Measurements from ENCODE around the gene FGD5. TPM values are rescaled to one million over a fixed set of nuclear protein-coding genes. Genes with fewer than 3 reads are reported as not detected.

The FGD5 gene
- total RNA-seq, 1 experiment from 2014 or later, result not detected

- H3K27me3 ChIP-seq (replicated peaks; ENCODE audit: insufficient read depth, low read depth, low read length, poor library complexity), result no peaks in the 10 kb centered on the region
- H3K4me1 ChIP-seq (ENCODE audit: insufficient read depth, low read length, poor library complexity, severe bottlenecking), result no peaks in the 10 kb centered on the region
- H3K36me3 ChIP-seq (ENCODE audit: insufficient read depth, low read length, poor library complexity, severe bottlenecking), result no peaks in the 10 kb centered on the region
- no TSS peak for BruUV-seq (replicated peaks)
- ChIA-PET POLR2A (ENCODE audit: low non-redundant PET) (no interaction called here), CTCF (no interaction called here)
- no peak overlapping the region for H3K4me3 ChIP-seq (ENCODE audit: low read depth, low read length, poor library complexity, severe bottlenecking)
- TF ChIP-seq CTCF (conservative IDR thresholded peaks at IDR 0.05; ENCODE audit: low read depth, low read length), result no peak
- intact Hi-C loops (cut with micrococcal nuclease; ENCODE audit: unreplicated experiment), result loop anchor here (10.0 kb wide), 1 partner anchor 97 kb away; the partner anchor contains the start of gene C3orf20
- H3K9me3 ChIP-seq (ENCODE audit: low read depth, low read length, poor library complexity, severe bottlenecking), result no peaks in the 10 kb centered on the region
- H3K27ac ChIP-seq (ENCODE audit: low read depth, low read length, poor library complexity, severe bottlenecking), result no peak overlapping the region
- DNase-seq (ENCODE audit: low spot score), result no peak
Observed at GRCh38 chr3:14771593-14772497, 46.9 kb upstream of the FGD5 start.

GRCh38 chr3:14772533-14773138 is 46.1 kb upstream of the FGD5 start:
- Histone ChIP-seq H3K4me3 (ENCODE audit: low read depth, low read length, poor library complexity, severe bottlenecking) (no peak overlapping the region), H3K27ac (ENCODE audit: low read depth, low read length, poor library complexity, severe bottlenecking) (no peak overlapping the region), H3K36me3 (ENCODE audit: insufficient read depth, low read length, poor library complexity, severe bottlenecking) (no peaks in the 10 kb centered on the region), H3K4me1 (ENCODE audit: insufficient read depth, low read length, poor library complexity, severe bottlenecking) (no peaks in the 10 kb centered on the region), H3K27me3 (replicated peaks; ENCODE audit: insufficient read depth, low read depth, low read length, poor library complexity) (no peaks in the 10 kb centered on the region), H3K9me3 (ENCODE audit: low read depth, low read length, poor library complexity, severe bottlenecking) (no peaks in the 10 kb centered on the region)
- ChIA-PET POLR2A (ENCODE audit: low non-redundant PET) (no interaction called here), CTCF (no interaction called here)
- intact Hi-C loops (cut with micrococcal nuclease; ENCODE audit: unreplicated experiment), result loop anchor here (10.0 kb wide), 1 partner anchor 98 kb away; the partner anchor contains the start of gene C3orf20
- no peak for DNase-seq (ENCODE audit: low spot score)
- no peak for TF ChIP-seq EZH2 (IDR thresholded peaks at IDR 0.05; ENCODE audit: borderline replicate concordance, low read depth, low read length, poor library complexity, severe bottlenecking)
- no peak for TF ChIP-seq CTCF (conservative IDR thresholded peaks at IDR 0.05; ENCODE audit: low read depth, low read length)
- no TSS peak for BruUV-seq (replicated peaks)

- no peak overlapping the region for H3K4me3 ChIP-seq (ENCODE audit: low read depth, low read length, poor library complexity, severe bottlenecking)
- no peaks in the 10 kb centered on the region for H3K9me3 ChIP-seq (ENCODE audit: low read depth, low read length, poor library complexity, severe bottlenecking)
- H3K27ac ChIP-seq (ENCODE audit: low read depth, low read length, poor library complexity, severe bottlenecking), result no peak overlapping the region
- TF ChIP-seq EZH2 (IDR thresholded peaks at IDR 0.05; ENCODE audit: borderline replicate concordance, low read depth, low read length, poor library complexity, severe bottlenecking), result no peak
- TF ChIP-seq CTCF (conservative IDR thresholded peaks at IDR 0.05; ENCODE audit: low read depth, low read length), result no peak
- ChIA-PET POLR2A (ENCODE audit: low non-redundant PET) (no interaction called here), CTCF (no interaction called here)
- no peaks in the 10 kb centered on the region for H3K4me1 ChIP-seq (ENCODE audit: insufficient read depth, low read length, poor library complexity, severe bottlenecking)
- H3K27me3 ChIP-seq (replicated peaks; ENCODE audit: insufficient read depth, low read depth, low read length, poor library complexity), result no peaks in the 10 kb centered on the region
- no TSS peak for BruUV-seq (replicated peaks)
- H3K36me3 ChIP-seq (ENCODE audit: insufficient read depth, low read length, poor library complexity, severe bottlenecking), result no peaks in the 10 kb centered on the region
- intact Hi-C loops (cut with micrococcal nuclease; ENCODE audit: unreplicated experiment), result loop anchor here (10.0 kb wide), 1 partner anchor 98 kb away; the partner anchor contains the start of gene C3orf20
- no peak for DNase-seq (ENCODE audit: low spot score)
Observed at GRCh38 chr3:14773281-14773680, 45.5 kb upstream of the FGD5 start.

All from A673 (cell line).